Right lobe of liver (tissue), 6 donors: Measurements from ENCODE around the gene PRKCA. TPM values are rescaled to one million over a fixed set of nuclear protein-coding genes. Genes with fewer than 3 reads are reported as not detected.

Source experiments
- ATAC-seq, 4 donors: fragments of 200-7000 bp; cut with Tn5 transposase; one replicate each; pipeline ENCODE4 v1.9.1; 2020; ENCODE audit warnings: mild to moderate bottlenecking in 4 of 4, moderate library complexity in 4 of 4
- DNase-seq, 3 donors: peaks; one replicate each; pipeline ENCODE4 v3.0.0-alpha.2; 2020
- H3K27ac ChIP-seq, 3 donors: fragments of 200-600 bp; one replicate each; pipeline ENCODE4 v1.8.0; 2022
- H3K27me3 ChIP-seq, 2 donors: fragments of 200-600 bp; one replicate each; pipeline ENCODE4 v1.8.0; 2022
- H3K36me3 ChIP-seq, 4 donors: fragments of 200-600 bp; sonication (generic) in 1 of 4; one replicate each; pipeline versions ENCODE4 v1.5.1 to v1.8.0; 2017 to 2022; ENCODE audit warnings: control low read depth in 1 of 4
- H3K4me1 ChIP-seq, 4 donors: fragments of 200-600 bp; sonication (generic) in 1 of 4; one replicate each; pipeline versions ENCODE4 v1.5.1 to v1.8.0; 2017 to 2022; ENCODE audit warnings: control low read depth in 1 of 4
- H3K4me3 ChIP-seq, 3 donors: fragments of 200-600 bp; one replicate each; pipeline ENCODE4 v1.8.0; 2022
- H3K9me3 ChIP-seq, 4 donors: fragments of 200-600 bp; sonication (generic) in 1 of 4; one replicate each; pipeline versions ENCODE4 v1.5.1 to v1.8.0; 2017 to 2022; ENCODE audit warnings: control low read depth in 1 of 4
- POLR2A ChIP-seq: fragments of 450-650 bp; IDR thresholded peaks from one replicate; pipeline ENCODE4 v1.6.1; 2017; ENCODE audit warnings: antibody characterized with exemption, mild to moderate bottlenecking
- WGBS: methylation state at CpG from one replicate; pipeline ENCODE4 v1.1.6; 2018; ENCODE audit warnings: low coverage, low lambda C conversion rate; ENCODE audit not compliant: insufficient coverage; ENCODE audit errors: missing lambda C conversion rate; 5-methylcytosine and 5-hydroxymethylcytosine counted together
- intact Hi-C, 2 donors: fragments of 100-400 bp; cut with DNase I; formaldehyde crosslinking; loops; one replicate each; pipeline versions ENCODE4 v1.11.2 to v1.14.1; 2022
- total RNA-seq, 6 experiments: library from RNA; depleted of rRNA in 2 of 6; stranded (reverse); fragments of >200 nt in 2 of 6; fragmentation: NEBNext Ultra II Directional in 3 of 6; extraction: Animal tissue kit (Norgen Biotek cat#: 25700) in 3 of 6; gene quantifications; one replicate each; pipeline versions ENCODE4 v1.1.0 to v1.2.4, GENCODE V29; 2016 to 2023
- TF ChIP-seq, protein P1 (sequence below), 4 donors: fragments of 200-600 bp in 3 of 4; fragments of 450-650 bp in 1 of 4; IDR thresholded peaks; one replicate each; pipeline versions ENCODE4 v1.5.1 to v1.8.0; 2016 to 2022; ENCODE audit warnings: antibody characterized with exemption in 4 of 4, mild to moderate bottlenecking in 2 of 4
- donor health status: DM: no; HTN: yes; CAD: no.
- donor health status: DM: no; HTN: no; CAD: no.
- donor health status: DM: no; HTN: no; CAD: no.
- donor health status: DM: no; HTN: yes; CAD: no.
- donor health status: DM: no; HTN: yes; CAD: no.

PRKCA gene
- total RNA-seq, 6 experiments from 2014 or later, result 11.7 to 23.0 (median 18.7) TPM

GRCh38 chr17:66725956-66726355 lies 423.5 kb downstream of the PRKCA start:
- Histone ChIP-seq H3K9me3 (no peaks in the 10 kb centered on the region), H3K36me3 (no peaks in the 10 kb centered on the region), H3K27ac (no peak overlapping the region), H3K27me3 (no peaks in the 10 kb centered on the region), H3K4me3 (no peak overlapping the region), H3K4me1 (peaks cover 0 to 9% (median 0%) of the 10 kb centered on the region in 4 donors)
- 91% methylated on average over 6 of the region's 10 CpGs for WGBS
- DNase-seq (no peak), ATAC-seq (no peak)
- TF ChIP-seq, protein P1, sequence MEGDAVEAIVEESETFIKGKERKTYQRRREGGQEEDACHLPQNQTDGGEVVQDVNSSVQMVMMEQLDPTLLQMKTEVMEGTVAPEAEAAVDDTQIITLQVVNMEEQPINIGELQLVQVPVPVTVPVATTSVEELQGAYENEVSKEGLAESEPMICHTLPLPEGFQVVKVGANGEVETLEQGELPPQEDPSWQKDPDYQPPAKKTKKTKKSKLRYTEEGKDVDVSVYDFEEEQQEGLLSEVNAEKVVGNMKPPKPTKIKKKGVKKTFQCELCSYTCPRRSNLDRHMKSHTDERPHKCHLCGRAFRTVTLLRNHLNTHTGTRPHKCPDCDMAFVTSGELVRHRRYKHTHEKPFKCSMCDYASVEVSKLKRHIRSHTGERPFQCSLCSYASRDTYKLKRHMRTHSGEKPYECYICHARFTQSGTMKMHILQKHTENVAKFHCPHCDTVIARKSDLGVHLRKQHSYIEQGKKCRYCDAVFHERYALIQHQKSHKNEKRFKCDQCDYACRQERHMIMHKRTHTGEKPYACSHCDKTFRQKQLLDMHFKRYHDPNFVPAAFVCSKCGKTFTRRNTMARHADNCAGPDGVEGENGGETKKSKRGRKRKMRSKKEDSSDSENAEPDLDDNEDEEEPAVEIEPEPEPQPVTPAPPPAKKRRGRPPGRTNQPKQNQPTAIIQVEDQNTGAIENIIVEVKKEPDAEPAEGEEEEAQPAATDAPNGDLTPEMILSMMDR (IDR thresholded peaks at IDR 0.05), result no peak
- TF ChIP-seq POLR2A, result no peak
- intact Hi-C loops, result no loop called here

- DNase-seq (no peak), ATAC-seq (no peak)
- H3K27ac ChIP-seq, result no peak overlapping the region
- peaks cover 0 to 9% (median 0%) of the 10 kb centered on the region in 4 donors for H3K4me1 ChIP-seq
- H3K27me3 ChIP-seq, result no peaks in the 10 kb centered on the region
- WGBS, result 91% methylated on average over 11 of the region's 12 CpGs
- no peaks in the 10 kb centered on the region for H3K36me3 ChIP-seq
- no peak for TF ChIP-seq POLR2A
- TF ChIP-seq, protein P1 (IDR thresholded peaks at IDR 0.05), result no peak
- no peak overlapping the region for H3K4me3 ChIP-seq
- H3K9me3 ChIP-seq, result no peaks in the 10 kb centered on the region
- intact Hi-C loops, result no loop called here
These were observed 424.0 kb downstream of the PRKCA start for GRCh38 chr17:66726371-66726770.

DNA sequence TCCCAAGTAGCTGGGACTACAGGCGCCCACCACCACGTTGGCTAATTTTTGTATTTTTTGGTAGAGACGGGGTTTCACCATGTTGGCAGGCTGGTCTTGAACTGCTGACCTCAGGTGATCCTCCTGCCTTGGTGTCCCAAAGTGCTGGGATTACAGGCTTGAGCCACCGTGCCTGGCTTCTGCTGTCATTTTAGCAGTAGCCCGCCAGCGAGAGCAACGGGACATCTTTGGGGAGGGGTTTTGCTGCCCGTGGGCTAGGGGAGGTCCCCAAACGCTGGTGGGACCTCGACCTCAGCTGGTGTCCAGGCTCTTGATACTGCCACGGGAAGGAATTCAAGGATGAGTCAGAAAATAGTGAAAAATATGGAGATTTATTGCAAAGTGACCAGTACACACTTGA lies 424.4 kb downstream of the PRKCA start:
- no peak for TF ChIP-seq POLR2A
- TF ChIP-seq, protein P1 (IDR thresholded peaks at IDR 0.05), result no peak
- Histone ChIP-seq H3K27ac (no peak overlapping the region), H3K4me1 (peaks cover 0 to 9% (median 0%) of the 10 kb centered on the region in 4 donors), H3K36me3 (no peaks in the 10 kb centered on the region), H3K27me3 (no peaks in the 10 kb centered on the region), H3K9me3 (no peaks in the 10 kb centered on the region), H3K4me3 (no peak overlapping the region)
- intact Hi-C loops, result no loop called here
- ATAC-seq (no peak), DNase-seq (no peak)
- WGBS, result 92% methylated on average over 4 of the region's 11 CpGs

DNA sequence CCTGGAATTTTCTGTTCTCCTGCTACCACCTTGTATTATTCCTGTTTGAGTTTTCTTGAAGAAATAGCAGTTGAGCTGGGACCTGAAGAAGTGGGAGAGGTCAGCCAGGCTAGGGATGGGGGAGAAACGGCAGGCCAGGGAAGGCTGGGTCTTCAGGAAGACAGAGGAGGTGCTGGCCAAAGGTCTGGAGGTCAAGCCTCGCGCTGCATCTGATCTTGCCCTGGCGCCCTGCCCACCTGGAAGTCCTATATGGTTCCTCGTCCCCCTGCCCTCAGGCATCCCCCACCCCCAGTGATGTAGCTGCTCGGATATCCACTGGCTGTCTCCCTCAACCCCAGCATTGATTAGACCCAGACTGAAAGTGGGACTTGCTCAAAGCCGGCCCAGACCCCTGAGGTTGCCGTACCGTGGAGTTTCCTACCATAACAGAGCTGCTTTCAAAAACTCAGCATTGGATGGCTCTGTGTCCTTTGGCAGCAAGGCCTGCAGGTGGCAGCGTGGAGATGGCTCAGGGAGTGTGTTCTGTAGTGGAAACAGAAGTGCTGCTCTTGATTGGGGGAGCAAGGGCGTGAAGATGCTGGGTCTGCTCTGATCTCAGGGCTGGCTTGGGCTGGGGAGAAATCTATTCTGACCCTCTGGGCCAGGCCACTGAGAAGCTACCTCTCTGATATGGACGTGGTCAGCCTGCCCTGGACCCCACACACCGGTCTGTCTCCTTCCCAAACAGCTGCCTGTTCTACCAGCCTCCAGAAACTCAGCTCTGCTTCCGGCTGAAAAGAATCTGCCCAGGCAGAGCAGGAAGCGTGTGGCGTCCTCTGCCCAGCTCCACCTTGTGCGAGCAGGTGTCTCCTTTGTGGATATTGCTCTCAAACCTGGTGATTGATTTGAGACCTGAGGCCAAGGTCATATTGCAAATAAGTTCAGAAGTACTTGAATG lies 425.5 kb downstream of the PRKCA start:
- intact Hi-C loops, result no loop called here
- H3K27ac ChIP-seq, result no peak overlapping the region
- no peaks in the 10 kb centered on the region for H3K36me3 ChIP-seq
- peak; percentile 54 to 65 (median 57) for DNase-seq
- H3K4me3 ChIP-seq, result no peak overlapping the region
- no peaks in the 10 kb centered on the region for H3K9me3 ChIP-seq
- 47% methylated on average over 4 of the region's 17 CpGs for WGBS
- H3K27me3 ChIP-seq, result no peaks in the 10 kb centered on the region
- H3K4me1 ChIP-seq, result peaks cover 0 to 9% (median 0%) of the 10 kb centered on the region in 4 donors
- ATAC-seq, result peak; percentile 68 to 87 (median 78)
- TF ChIP-seq POLR2A, result no peak
- TF ChIP-seq, protein P1 (IDR thresholded peaks at IDR 0.05), result peak; percentile 36 to 63 (median 52)
